ENCODE results near the gene RECQL5.

The RECQL5 gene

GRCh38 chr17:75688209-75688825 is 21.4 kb upstream of the RECQL5 start:
- DNase-seq (ENCODE audit: low spot score), result peak; percentile 50

GRCh38 chr17:75685499-75685898 is 18.5 kb upstream of the RECQL5 start:
- DNase-seq (ENCODE audit: low spot score), result no peak

- no peak for DNase-seq (ENCODE audit: low spot score)
These were observed 18.0 kb upstream of the RECQL5 start for GRCh38 chr17:75684924-75685323.

GRCh38 chr17:75684249-75684648 is 17.3 kb upstream of the RECQL5 start:
- DNase-seq (ENCODE audit: low spot score), result no peak

GRCh38 chr17:75683583-75683982 is 16.6 kb upstream of the RECQL5 start:
- DNase-seq (ENCODE audit: low spot score), result no peak

GRCh38 chr17:75681289-75681688 is 14.3 kb upstream of the RECQL5 start:
- no peak for DNase-seq (ENCODE audit: low spot score)

- DNase-seq (ENCODE audit: low spot score), result no peak
These were observed 13.5 kb upstream of the RECQL5 start for GRCh38 chr17:75680431-75680830.

GRCh38 chr17:75679706-75680211 is 12.8 kb upstream of the RECQL5 start:
- no peak for DNase-seq (ENCODE audit: low spot score)

GRCh38 chr17:75676461-75676860 is 9.5 kb upstream of the RECQL5 start:
- no peak for DNase-seq (ENCODE audit: low spot score)

GRCh38 chr17:75673487-75673886 is 6.5 kb upstream of the RECQL5 start:
- DNase-seq (ENCODE audit: low spot score), result no peak

- no peak for DNase-seq (ENCODE audit: low spot score)
These were observed 5.1 kb upstream of the RECQL5 start for GRCh38 chr17:75672011-75672410.

GRCh38 chr17:75670868-75671267 is 3.9 kb upstream of the RECQL5 start:
- DNase-seq (ENCODE audit: low spot score), result no peak

GRCh38 chr17:75668489-75668888 is 1.5 kb upstream of the RECQL5 start:
- DNase-seq (ENCODE audit: low spot score), result no peak

GRCh38 chr17:75667825-75668224 is 871 bp upstream of the RECQL5 start:
- no peak for DNase-seq (ENCODE audit: low spot score)

- peak; percentile 36 for DNase-seq (ENCODE audit: low spot score)
These were observed 973 bp downstream of the RECQL5 start for GRCh38 chr17:75665981-75666380.

GRCh38 chr17:75664099-75664549 is 2.8 kb downstream of the RECQL5 start:
- no peak for DNase-seq (ENCODE audit: low spot score)

GRCh38 chr17:75662511-75662910 is 4.4 kb downstream of the RECQL5 start:
- no peak for DNase-seq (ENCODE audit: low spot score)

- peak; percentile 22 for DNase-seq (ENCODE audit: low spot score)
These were observed 5.4 kb downstream of the RECQL5 start for GRCh38 chr17:75661531-75661930.

GRCh38 chr17:75658237-75658636 is 8.7 kb downstream of the RECQL5 start:
- peak; percentile 25 for DNase-seq (ENCODE audit: low spot score)

GRCh38 chr17:75654176-75654575 is 12.8 kb downstream of the RECQL5 start:
- DNase-seq (ENCODE audit: low spot score), result peak; percentile 22

GRCh38 chr17:75652934-75653549 is 13.9 kb downstream of the RECQL5 start:
- DNase-seq (ENCODE audit: low spot score), result peak; percentile 76

GRCh38 chr17:75652341-75652740 is 14.6 kb downstream of the RECQL5 start:
- DNase-seq (ENCODE audit: low spot score), result peak; percentile 36

GRCh38 chr17:75650874-75651273 is 16.1 kb downstream of the RECQL5 start:
- DNase-seq (ENCODE audit: low spot score), result no peak

GRCh38 chr17:75649687-75650086 is 17.3 kb downstream of the RECQL5 start:
- no peak for DNase-seq (ENCODE audit: low spot score)
